Measurements from ENCODE around the gene CLRN2.

The CLRN2 gene

GRCh38 chr4:17510582-17510981 lies 4.4 kb upstream of the CLRN2 start:
- TF ChIP-seq CTCF (conservative IDR thresholded peaks at IDR 0.05) = no peak
- H3K27ac ChIP-seq = peak overlapping the region; percentile 81; the same call in 1 of the 2 replicates

- peak overlapping the region; percentile 81 for H3K27ac ChIP-seq
Observed at GRCh38 chr4:17511051-17511450, 3.9 kb upstream of the CLRN2 start.

GRCh38 chr4:17511509-17511949 lies 3.4 kb upstream of the CLRN2 start:
- H3K27ac ChIP-seq = peak overlapping the region; percentile 81
- TF ChIP-seq CTCF (conservative IDR thresholded peaks at IDR 0.05) = no peak

More at GRCh38 chr4:17511051-17511450, 3.9 kb upstream of the CLRN2 start:
- TF ChIP-seq CTCF (conservative IDR thresholded peaks at IDR 0.05) = no peak

GRCh38 chr4:17511950-17512795 lies 2.8 kb upstream of the CLRN2 start, which contains the start of gene QDPR:
QDPR (minus strand) TSS chr4:17512090; CDS start chr4:17512054, 36 bp downstream.
- peak within 1 kb of the TSS; percentile 81 for H3K27ac ChIP-seq
- peak; percentile 86 for TF ChIP-seq CTCF (conservative IDR thresholded peaks at IDR 0.05)

- H3K27ac ChIP-seq = peak overlapping the region; percentile 81
- TF ChIP-seq CTCF (conservative IDR thresholded peaks at IDR 0.05) = no peak
Observed at GRCh38 chr4:17512973-17513665, 1.8 kb upstream of the CLRN2 start.

- TF ChIP-seq CTCF (conservative IDR thresholded peaks at IDR 0.05) = no peak
- H3K27ac ChIP-seq = peak overlapping the region; percentile 48
Observed at GRCh38 chr4:17515445-17516407, 761 bp downstream of the CLRN2 start.
